H1 (cell line): ENCODE measurements around the gene RREB1. TPM values are rescaled to one million over a fixed set of nuclear protein-coding genes. Genes with fewer than 3 reads are reported as not detected.

Source experiments
- CTCF ChIA-PET: fragments of 300-600 bp; sonication (Branson Sonifier 250); formaldehyde crosslinking; loops from one replicate; lab custom pipeline; 2021; ENCODE audit not compliant: partially characterized antibody; lab: Charles Lee
- POLR2A ChIA-PET: fragments of 300-600 bp; sonication (Branson Sonifier 250); formaldehyde crosslinking; loops from one replicate; lab custom pipeline; 2021; ENCODE audit warnings: inconsistent platforms; ENCODE audit not compliant: partially characterized antibody; lab: Charles Lee
- DNase-seq, 2 experiments: peaks; one replicate each; pipeline versions ENCODE4 v3.0.0 to v3.0.0-alpha.2; 2010 to 2022; ENCODE audit warnings: low spot score in 2 of 2, low read depth in 1 of 2, mixed read lengths in 1 of 2
- FAIRE-seq: peaks from 2 replicates; lab custom pipeline; 2011; peaks lifted over from hg19 to GRCh38; lab: Jason Lieb, UNC
- H2AFZ ChIP-seq: 2 replicates; pipeline ENCODE4 v1.8.1; 2012; ENCODE audit warnings: low read length, inconsistent platforms
- H2AK5ac ChIP-seq: 2 replicates; pipeline ENCODE4 v1.6.1; 2013; ENCODE audit warnings: low read depth, low read length
- H2BK120ac ChIP-seq: replicated peaks from 2 replicates; pipeline ENCODE3; 2013; ENCODE audit warnings: low read depth, low read length, inconsistent platforms
- H2BK12ac ChIP-seq: 2 replicates; pipeline ENCODE4 v1.6.1; 2013; ENCODE audit warnings: low read depth, low read length
- H2BK15ac ChIP-seq: 2 replicates; pipeline ENCODE4 v1.6.1; 2013; ENCODE audit warnings: low read length
- H2BK20ac ChIP-seq: 2 replicates; pipeline ENCODE4 v1.6.1; 2013; ENCODE audit warnings: low read length
- H2BK5ac ChIP-seq: 2 replicates; pipeline ENCODE4 v1.6.1; 2013; ENCODE audit warnings: low read depth, low read length
- H3K14ac ChIP-seq: 2 replicates; pipeline ENCODE4 v1.6.1; 2013; ENCODE audit warnings: inconsistent platforms; ENCODE audit not compliant: insufficient read length
- H3K18ac ChIP-seq: 2 replicates; pipeline ENCODE4 v1.6.1; 2013; ENCODE audit warnings: low read length; ENCODE audit errors: extremely low read depth
- H3K23ac ChIP-seq: 2 replicates; pipeline ENCODE4 v1.6.1; 2013; ENCODE audit warnings: inconsistent platforms; ENCODE audit not compliant: insufficient read length
- H3K23me2 ChIP-seq: 2 replicates; pipeline ENCODE4 v1.6.1; 2013; ENCODE audit warnings: low read depth, low read length
- H3K27ac ChIP-seq: 2 replicates; pipeline ENCODE4 v1.6.1; 2011; ENCODE audit warnings: low read depth, low read length, inconsistent platforms
- H3K27me3 ChIP-seq, 4 experiments: replicated peaks in 1 of 4; 1 replicate in 1 of 4; 2 replicates in 3 of 4; pipeline versions ENCODE4 v1.6.1 to v1.8.1; 2011 to 2013; ENCODE audit warnings: low read length in 3 of 4, mild to moderate bottlenecking in 3 of 4, inconsistent platforms in 2 of 4, mixed read lengths in 2 of 4, moderate library complexity in 1 of 4; ENCODE audit not compliant: control insufficient read depth in 3 of 4, insufficient read depth in 3 of 4; ENCODE audit errors: extremely low read depth in 1 of 4
- H3K36me3 ChIP-seq, 4 experiments: 2 replicates each; pipeline versions ENCODE4 v1.6.1 to v1.8.1; 2011 to 2013; ENCODE audit warnings: mild to moderate bottlenecking in 4 of 4, low read length in 3 of 4, moderate library complexity in 2 of 4, control low read depth in 1 of 4, inconsistent platforms in 1 of 4; ENCODE audit not compliant: insufficient read depth in 4 of 4, control insufficient read depth in 2 of 4
- H3K4ac ChIP-seq: replicated peaks from 2 replicates; pipeline ENCODE3; 2013; ENCODE audit warnings: low read length, low read depth, mixed read lengths, inconsistent platforms; ENCODE audit not compliant: insufficient read length
- H3K4me1 ChIP-seq, 4 experiments: replicated peaks in 1 of 4; 1 replicate in 1 of 4; 2 replicates in 3 of 4; pipeline versions ENCODE4 v1.6.1 to v1.8.1; 2011 to 2013; ENCODE audit warnings: low read length in 3 of 4, inconsistent platforms in 2 of 4, mixed read lengths in 1 of 4; ENCODE audit not compliant: insufficient read depth in 4 of 4, control insufficient read depth in 3 of 4
- H3K4me2 ChIP-seq, 2 experiments: 2 replicates each; pipeline versions ENCODE4 v1.6.1 to v1.8.1; 2011 to 2013; ENCODE audit warnings: low read depth in 2 of 2, low read length in 2 of 2, control low read depth in 1 of 2, inconsistent platforms in 1 of 2, mild to moderate bottlenecking in 1 of 2; ENCODE audit not compliant: insufficient read depth in 1 of 2
- H3K4me3 ChIP-seq, 4 experiments: fragments of 200-600, 300-600 bp in 1 of 4; sonication (generic), shearing (Covaris generic), sonication (Bioruptor Twin) in 1 of 4; 2 replicates each; pipeline versions ENCODE4 v1.5.1 to v1.8.1; 2011 to 2016; ENCODE audit warnings: low read length in 4 of 4, low read depth in 3 of 4, control low read depth in 2 of 4, inconsistent platforms in 2 of 4, mild to moderate bottlenecking in 2 of 4, mixed read lengths in 1 of 4, moderate library complexity in 1 of 4; ENCODE audit not compliant: insufficient read depth in 2 of 4; ENCODE audit errors: extremely low read depth in 1 of 4
- H3K56ac ChIP-seq: replicated peaks from 2 replicates; pipeline ENCODE3; 2013; ENCODE audit warnings: low read depth, mild to moderate bottlenecking, mixed read lengths, low read length, inconsistent platforms; ENCODE audit not compliant: insufficient read length
- H3K79me1 ChIP-seq: 2 replicates; pipeline ENCODE4 v1.6.1; 2013; ENCODE audit warnings: low read depth, low read length, control low read depth
- H3K79me2 ChIP-seq, 2 experiments: 2 replicates each; pipeline versions ENCODE4 v1.6.1 to v1.8.1; 2012 to 2013; ENCODE audit warnings: low read length in 2 of 2, mild to moderate bottlenecking in 2 of 2, inconsistent platforms in 1 of 2; ENCODE audit not compliant: insufficient read depth in 2 of 2, control insufficient read depth in 1 of 2
- H3K9ac ChIP-seq, 4 experiments: replicated peaks in 1 of 4; 1 replicate in 1 of 4; 2 replicates in 3 of 4; pipeline versions ENCODE4 v1.6.1 to v1.8.1; 2011 to 2013; ENCODE audit warnings: low read depth in 3 of 4, low read length in 3 of 4, control low read depth in 2 of 4, mild to moderate bottlenecking in 2 of 4, moderate library complexity in 2 of 4, inconsistent platforms in 1 of 4; ENCODE audit errors: extremely low read depth in 1 of 4
- H3K9me3 ChIP-seq, 2 experiments: 2 replicates each; pipeline versions ENCODE4 v1.6.1 to v1.8.1; 2012 to 2013; ENCODE audit warnings: mild to moderate bottlenecking in 2 of 2, moderate library complexity in 2 of 2, control low read depth in 1 of 2, inconsistent platforms in 1 of 2, low read depth in 1 of 2, low read length in 1 of 2, mixed read lengths in 1 of 2; ENCODE audit not compliant: insufficient read depth in 2 of 2
- H4K20me1 ChIP-seq, 2 experiments: replicated peaks in 1 of 2; 2 replicates each; pipeline versions ENCODE3 to v1.8.1; 2011 to 2013; ENCODE audit warnings: inconsistent platforms in 2 of 2, low read length in 2 of 2, mild to moderate bottlenecking in 1 of 2; ENCODE audit not compliant: insufficient read depth in 2 of 2, control insufficient read depth in 1 of 2
- H4K5ac ChIP-seq: 2 replicates; pipeline ENCODE4 v1.6.1; 2013; ENCODE audit warnings: low read length, low read depth, mixed read lengths, inconsistent platforms; ENCODE audit not compliant: insufficient read length
- H4K8ac ChIP-seq: 2 replicates; pipeline ENCODE4 v1.8.0; 2013; ENCODE audit warnings: mild to moderate bottlenecking, moderate library complexity, low read length, inconsistent platforms; ENCODE audit not compliant: insufficient read depth; ENCODE audit errors: extremely low read depth
- H4K91ac ChIP-seq: replicated peaks from 2 replicates; pipeline ENCODE3; 2013; ENCODE audit warnings: low read length, mixed read lengths, inconsistent platforms; ENCODE audit not compliant: insufficient read length
- TAF1 ChIP-seq: IDR thresholded peaks from 2 replicates; pipeline ENCODE4 v1.6.1; 2011; ENCODE audit warnings: mild to moderate bottlenecking, low read depth, low read length
- TBP ChIP-seq: IDR thresholded peaks from 2 replicates; pipeline ENCODE4 v1.6.1; 2011; ENCODE audit warnings: low read depth, low read length, improper control_type of control experiment
- WGBS, 2 experiments: shearing (Covaris generic) in 1 of 2; methylation state at CpG; one replicate each; pipeline versions ENCODE4 v1.1.6 to v1.1.7; 2013 to 2015; ENCODE audit warnings: low lambda C conversion rate in 2 of 2, mixed read lengths in 2 of 2, inconsistent platforms in 1 of 2, low coverage in 1 of 2, missing lambda C conversion rate in 1 of 2; ENCODE audit not compliant: insufficient replicate concordance in 2 of 2, insufficient coverage in 1 of 2, insufficient read length in 1 of 2; ENCODE audit errors: extremely low coverage in 1 of 2, missing lambda C conversion rate in 1 of 2; 5-methylcytosine and 5-hydroxymethylcytosine counted together
- polyA plus RNA-seq, 7 experiments: library from polyadenylated mRNA; depleted of rRNA in 3 of 7; stranded (reverse) in 5 of 7; unstranded in 2 of 7; fragments of >200 nt in 5 of 7; fragments of 200-250 nt in 2 of 7; gene quantifications; 1 replicate in 5 of 7; 2 replicates in 1 of 7; 4 replicates in 1 of 7; pipeline versions ENCODE4 v1.2.1 to v1.2.3, GENCODE V29; 2011 to 2013; ENCODE audit warnings: missing spikeins in 2 of 7, mixed read lengths in 2 of 7
- total RNA-seq: library from RNA; stranded (reverse); fragmentation: NEBNext Ultra II Directional; extraction: Animal tissue kit (Norgen Biotek cat#: 25700); gene quantifications from 2 replicates; pipeline ENCODE4 v1.2.1, GENCODE V29; 2021
- TF ChIP-seq, protein P1 (sequence below): IDR thresholded peaks from 2 replicates; pipeline ENCODE4 v1.6.1; 2012; ENCODE audit warnings: inconsistent platforms
- TF ChIP-seq, protein P2 (sequence below): IDR thresholded peaks from 2 replicates; pipeline ENCODE4 v1.6.1; 2011; ENCODE audit warnings: low read depth, mild to moderate bottlenecking, low read length; ENCODE audit not compliant: insufficient read depth
- TF ChIP-seq, protein P3 (sequence below): IDR thresholded peaks from 2 replicates; pipeline ENCODE4 v1.6.1; 2012; ENCODE audit warnings: inconsistent platforms

The RREB1 gene
- total and polyA plus RNA-seq, 2 of the 8 experiments (the other 6 are each of a cell fraction or from before 2014, with no cell fraction given), result 3.9 to 34.7 TPM

DNA sequence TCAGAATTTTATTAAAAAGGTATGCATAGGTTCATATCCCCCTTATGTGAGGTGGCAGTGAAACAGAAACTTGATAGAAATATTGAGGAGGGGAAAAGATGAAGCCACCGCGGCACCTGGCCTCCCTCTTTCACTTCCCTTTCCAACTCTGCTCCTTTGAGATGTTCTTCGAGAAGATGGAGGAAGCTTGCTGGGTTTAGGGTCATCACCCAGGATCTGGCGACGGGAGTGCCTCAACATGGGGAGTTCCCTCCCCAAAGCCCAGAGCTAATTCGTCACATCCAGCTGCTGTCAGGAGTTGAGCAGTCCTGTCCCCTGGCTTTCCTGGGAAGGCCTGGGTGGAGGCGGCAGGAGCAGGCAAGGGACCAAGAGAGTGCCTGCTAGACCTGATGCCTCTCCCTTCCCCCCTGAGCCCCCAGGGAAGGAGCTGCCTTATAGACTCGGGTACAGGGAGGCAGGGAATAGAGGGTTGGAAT lies 29.1 kb downstream of the RREB1 start:
- Histone ChIP-seq H3K23ac (no peak overlapping the region), H3K23me2 (peaks cover 2% of the 10 kb centered on the region; the same call in 1 of the 2 replicates), H3K4me3 (no peak overlapping the region), H3K4ac (no peak overlapping the region), H3K56ac (no peak overlapping the region), H3K18ac (no peak overlapping the region), H3K27ac (no peak overlapping the region), H4K20me1 (peaks cover 0 to 2% of the 10 kb centered on the region in 2 experiments), H3K36me3 (no peaks in the 10 kb centered on the region), H3K14ac (no peak overlapping the region), H3K4me2 (0 out of 4 replicates have a peak overlapping the region, but pooled peaks of 1 of the 2 experiments have one; percentile 25), H2BK120ac (no peak overlapping the region), H2AFZ (no peak overlapping the region), H4K5ac (no peak overlapping the region), H2BK5ac (no peak overlapping the region), H3K9ac (no peak overlapping the region), H2BK15ac (no peak overlapping the region), H3K9me3 (no peaks in the 10 kb centered on the region), H3K79me2 (peaks cover 0 to 63% of the 10 kb centered on the region in 2 experiments; a peak in 2 of 4 replicates), H2AK5ac (no peak overlapping the region), H4K91ac (no peak overlapping the region), H4K8ac (no peak overlapping the region), H2BK12ac (peak overlapping the region; percentile 12; the same call in 1 of the 2 replicates), H3K4me1 (peaks cover 9 to 26% (median 12%) of the 10 kb centered on the region in 4 experiments; a peak in 6 of 7 replicates), H3K79me1 (peaks cover 6% of the 10 kb centered on the region; the same call in 1 of the 2 replicates), H2BK20ac (no peak overlapping the region), H3K27me3 (no peaks in the 10 kb centered on the region)
- WGBS, 2 experiments, result 84% methylated on average over 8 of the region's 8 CpGs; no CpG with 5 or more reads in 1 of the 2 experiments
- ChIA-PET POLR2A (interaction anchor here (0.7 to 3.7 kb wide), 8 partner anchors 9 to 349 kb away, joined by 3 to 14 read pairs (median 4); partner anchors contain the start of gene RREB1), CTCF (interaction anchor here (0.7 to 1.1 kb wide), 2 partner anchors 17 to 31 kb away, joined by 3 to 4 read pairs; no protein-coding TSS in a partner anchor)
- FAIRE-seq, result no peak
- peak in 1 of 2 experiments; percentile 46 for DNase-seq
- no peak for TF ChIP-seq TAF1
- TF ChIP-seq, protein P1, sequence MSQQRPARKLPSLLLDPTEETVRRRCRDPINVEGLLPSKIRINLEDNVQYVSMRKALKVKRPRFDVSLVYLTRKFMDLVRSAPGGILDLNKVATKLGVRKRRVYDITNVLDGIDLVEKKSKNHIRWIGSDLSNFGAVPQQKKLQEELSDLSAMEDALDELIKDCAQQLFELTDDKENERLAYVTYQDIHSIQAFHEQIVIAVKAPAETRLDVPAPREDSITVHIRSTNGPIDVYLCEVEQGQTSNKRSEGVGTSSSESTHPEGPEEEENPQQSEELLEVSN, result no peak
- TF ChIP-seq, protein P2, sequence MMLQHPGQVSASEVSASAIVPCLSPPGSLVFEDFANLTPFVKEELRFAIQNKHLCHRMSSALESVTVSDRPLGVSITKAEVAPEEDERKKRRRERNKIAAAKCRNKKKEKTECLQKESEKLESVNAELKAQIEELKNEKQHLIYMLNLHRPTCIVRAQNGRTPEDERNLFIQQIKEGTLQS, result no peak
- no peak for TF ChIP-seq TBP
- TF ChIP-seq, protein P3, sequence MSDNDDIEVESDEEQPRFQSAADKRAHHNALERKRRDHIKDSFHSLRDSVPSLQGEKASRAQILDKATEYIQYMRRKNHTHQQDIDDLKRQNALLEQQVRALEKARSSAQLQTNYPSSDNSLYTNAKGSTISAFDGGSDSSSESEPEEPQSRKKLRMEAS, result no peak
